ENCODE results near the gene CTSF.

GRCh38 chr11:66539170-66539869 is 29.1 kb downstream of the CTSF start:
- TF ChIP-seq FOXK2 (IDR thresholded peaks at IDR 0.05) (no peak), ARNT (IDR thresholded peaks at IDR 0.05) (no peak), BHLHE40 (IDR thresholded peaks at IDR 0.05; ENCODE audit: borderline replicate concordance) (no peak), FOXA1 (IDR thresholded peaks at IDR 0.05) (no peak), ELF4 (IDR thresholded peaks at IDR 0.05) (no peak), SP1 (IDR thresholded peaks at IDR 0.05) (no peak), FOXM1 (IDR thresholded peaks at IDR 0.05; ENCODE audit: borderline replicate concordance) (no peak), SUZ12 (IDR thresholded peaks at IDR 0.05) (no peak), HDGF (IDR thresholded peaks at IDR 0.05; ENCODE audit: borderline replicate concordance) (no peak), PKNOX1 (IDR thresholded peaks at IDR 0.05) (no peak)
